SK-N-MC (cell line): ENCODE measurements around the gene CEP68.

ENCODE experiments used
- DNase-seq: peaks from one replicate; pipeline ENCODE4 v3.0.0-alpha.2; 2011; ENCODE audit warnings: low read depth, low spot score
- H3K27ac ChIP-seq: fragments of 200-600 bp; sonication (generic); 2 replicates; pipeline ENCODE4 v1.5.1; 2016; ENCODE audit warnings: mixed run types
- H3K36me3 ChIP-seq: fragments of 200-600 bp; sonication (generic); 2 replicates; pipeline ENCODE4 v1.6.1; 2017; ENCODE audit warnings: antibody characterized with exemption, low read length, mixed read lengths; ENCODE audit not compliant: insufficient read depth
- H3K4me3 ChIP-seq: fragments of 200-600 bp; sonication (generic); 2 replicates; pipeline ENCODE4 v1.5.1; 2016
- H3K9ac ChIP-seq: fragments of 200-600 bp; sonication (generic); 2 replicates; pipeline ENCODE4 v1.8.0; 2017; ENCODE audit warnings: mixed run types, mixed read lengths; ENCODE audit not compliant: insufficient read length
- H3K9me3 ChIP-seq: fragments of 200-600 bp; sonication (generic); 2 replicates; pipeline ENCODE4 v1.6.1; 2017; ENCODE audit warnings: low read depth, mild to moderate bottlenecking, antibody characterized with exemption, low read length, moderate library complexity, mixed read lengths
- EZH2 ChIP-seq: fragments of 200-600 bp; sonication (generic); IDR thresholded peaks from one replicate; pipeline ENCODE4 v1.6.1; 2017; ENCODE audit warnings: antibody characterized with exemption
- FOXP2 ChIP-seq: optimal IDR thresholded peaks from 2 replicates; pipeline ENCODE3; 2011; ENCODE audit warnings: mild to moderate bottlenecking, moderate library complexity; ENCODE audit not compliant: insufficient read depth; ENCODE audit errors: extremely low read length, control extremely low read depth
- POLR2AphosphoS5 ChIP-seq: IDR thresholded peaks from 2 replicates; pipeline ENCODE4 v1.6.1; 2012; ENCODE audit warnings: mild to moderate bottlenecking, low read depth, low read length, borderline replicate concordance

Gene CEP68

DNA sequence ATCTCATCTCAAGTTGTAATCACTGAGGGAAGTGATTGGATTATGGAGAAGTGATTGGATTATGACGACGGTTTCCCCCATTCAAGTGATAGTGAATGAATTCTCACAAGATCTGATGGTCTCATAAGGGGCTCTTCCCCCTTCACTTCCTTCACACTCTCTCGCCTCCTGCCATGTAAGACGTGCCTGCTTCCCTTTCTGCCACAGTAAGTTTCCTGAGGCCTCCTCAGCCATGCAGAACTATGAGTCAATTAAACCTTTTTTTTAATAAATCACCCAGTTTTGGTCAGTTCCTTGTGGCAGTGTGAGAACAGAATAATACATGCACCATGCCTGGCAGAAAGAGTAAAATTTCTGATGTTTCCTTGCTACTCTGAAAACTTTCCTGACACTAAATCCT, 36.6 kb downstream of the CEP68 start:
- DNase-seq = no peak
- no peak overlapping the region for H3K9ac ChIP-seq
- 0 out of 2 replicates have a peak overlapping the region, but pooled peaks have one; percentile 36 for H3K27ac ChIP-seq
- no peak overlapping the region for H3K4me3 ChIP-seq
- no peaks in the 10 kb centered on the region for H3K9me3 ChIP-seq
- no peak for TF ChIP-seq EZH2
- no peak for TF ChIP-seq FOXP2
- no peak for TF ChIP-seq POLR2AphosphoS5
- H3K36me3 ChIP-seq = peaks cover 67% of the 10 kb centered on the region

DNA sequence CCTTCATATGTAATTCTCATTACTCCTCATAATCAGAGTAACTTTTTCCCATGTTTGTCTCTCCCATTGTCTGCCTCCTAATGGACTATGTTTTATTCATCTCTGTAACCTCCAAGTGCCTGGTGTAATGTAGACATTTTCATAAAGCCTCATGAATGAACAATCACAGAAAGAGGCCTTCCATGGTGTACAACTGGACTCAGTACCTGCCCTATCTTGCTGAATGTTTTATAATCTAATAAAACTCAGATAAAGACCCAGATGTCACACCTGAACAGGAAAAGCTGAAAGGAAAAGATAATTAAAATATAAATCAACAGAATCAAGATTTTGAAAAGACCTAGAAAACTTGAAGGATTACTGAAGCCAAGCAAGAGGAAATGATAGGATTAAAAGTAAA, 37.0 kb downstream of the CEP68 start:
- Histone ChIP-seq H3K36me3 (peaks cover 66% of the 10 kb centered on the region), H3K27ac (peak overlapping the region; percentile 36; the same call in 1 of the 2 replicates), H3K9me3 (no peaks in the 10 kb centered on the region), H3K9ac (no peak overlapping the region), H3K4me3 (no peak overlapping the region)
- DNase-seq = no peak
- TF ChIP-seq EZH2 = no peak
- TF ChIP-seq FOXP2 = no peak
- TF ChIP-seq POLR2AphosphoS5 = no peak

DNA sequence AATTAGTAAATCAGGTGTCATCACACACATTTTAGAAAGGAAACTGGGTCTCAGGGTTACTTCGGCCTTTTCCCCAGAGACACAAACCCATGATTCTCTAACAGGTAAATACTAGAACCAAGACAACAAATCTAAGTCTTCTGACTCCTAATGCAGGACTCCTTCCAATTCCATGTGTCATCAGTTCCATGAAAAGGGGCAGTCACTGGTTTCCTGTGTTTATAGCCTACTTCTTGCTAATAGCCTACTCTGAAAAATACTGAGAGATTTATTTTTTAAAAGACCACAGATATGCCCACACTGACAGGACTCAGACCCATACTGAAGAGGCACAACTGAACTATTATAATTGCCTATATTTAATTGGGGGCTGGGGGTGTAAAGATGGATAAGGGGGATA, 40.7 kb downstream of the CEP68 start:
- Histone ChIP-seq H3K9ac (no peak overlapping the region), H3K9me3 (no peaks in the 10 kb centered on the region), H3K36me3 (peaks cover 74% of the 10 kb centered on the region), H3K4me3 (no peak overlapping the region), H3K27ac (no peak overlapping the region)
- TF ChIP-seq POLR2AphosphoS5 (no peak), FOXP2 (no peak), EZH2 (no peak)
- DNase-seq = no peak

- peaks cover 74% of the 10 kb centered on the region for H3K36me3 ChIP-seq
Observed at GRCh38 chr2:65097844-65098243, 41.6 kb downstream of the CEP68 start.

GRCh38 chr2:65098741-65099140, 42.5 kb downstream of the CEP68 start:
- H3K27ac ChIP-seq = no peak overlapping the region
- no peak for DNase-seq
- peaks cover 77% of the 10 kb centered on the region for H3K36me3 ChIP-seq
- H3K9ac ChIP-seq = no peak overlapping the region
- TF ChIP-seq EZH2 (no peak), POLR2AphosphoS5 (no peak), FOXP2 (no peak)
- H3K4me3 ChIP-seq = no peak overlapping the region
- H3K9me3 ChIP-seq = no peaks in the 10 kb centered on the region

More at GRCh38 chr2:65097844-65098243, 41.6 kb downstream of the CEP68 start:
- Histone ChIP-seq H3K4me3 (no peak overlapping the region), H3K27ac (no peak overlapping the region), H3K9me3 (no peaks in the 10 kb centered on the region), H3K9ac (no peak overlapping the region)
- DNase-seq = no peak
- no peak for TF ChIP-seq FOXP2

- H3K36me3 ChIP-seq = peaks cover 72% of the 10 kb centered on the region
Observed at GRCh38 chr2:65101071-65101470, 44.9 kb downstream of the CEP68 start.

GRCh38 chr2:65103013-65103715, 46.9 kb downstream of the CEP68 start:
- H3K9ac ChIP-seq = no peak overlapping the region
- H3K4me3 ChIP-seq = no peak overlapping the region
- H3K36me3 ChIP-seq = peaks cover 53% of the 10 kb centered on the region
- no peak for DNase-seq
- H3K9me3 ChIP-seq = no peaks in the 10 kb centered on the region
- no peak overlapping the region for H3K27ac ChIP-seq
- TF ChIP-seq FOXP2 (no peak), EZH2 (no peak), POLR2AphosphoS5 (no peak)

More at GRCh38 chr2:65101071-65101470, 44.9 kb downstream of the CEP68 start:
- no peak for DNase-seq
- no peak for TF ChIP-seq FOXP2
- no peak for TF ChIP-seq POLR2AphosphoS5
- TF ChIP-seq EZH2 = no peak
- H3K9me3 ChIP-seq = no peaks in the 10 kb centered on the region
- no peak overlapping the region for H3K27ac ChIP-seq
- no peak overlapping the region for H3K9ac ChIP-seq
- no peak overlapping the region for H3K4me3 ChIP-seq

DNA sequence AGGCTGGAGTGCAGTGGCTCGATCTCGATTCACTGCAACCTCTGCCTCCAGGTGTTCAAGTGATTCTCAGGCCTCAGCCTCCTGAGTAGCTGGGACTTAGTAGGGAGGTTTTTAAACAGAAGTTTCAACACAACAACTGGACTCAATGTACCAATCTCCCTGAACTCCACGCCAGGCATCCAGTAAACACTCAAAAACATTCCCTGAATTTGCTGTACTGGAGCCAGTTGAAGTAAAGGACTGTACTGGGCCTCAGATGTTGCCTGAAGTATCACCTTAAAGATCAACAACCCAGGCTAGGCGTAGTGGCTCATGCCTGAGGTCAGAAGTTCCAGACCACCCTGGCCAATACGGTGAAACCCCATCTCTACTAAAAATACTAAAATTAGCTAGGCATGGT, 51.3 kb downstream of the CEP68 start:
- DNase-seq = no peak
- Histone ChIP-seq H3K9ac (no peak overlapping the region), H3K9me3 (no peaks in the 10 kb centered on the region), H3K27ac (no peak overlapping the region), H3K4me3 (no peak overlapping the region), H3K36me3 (peaks cover 21% of the 10 kb centered on the region)
- TF ChIP-seq POLR2AphosphoS5 (no peak), FOXP2 (no peak), EZH2 (no peak)

DNA sequence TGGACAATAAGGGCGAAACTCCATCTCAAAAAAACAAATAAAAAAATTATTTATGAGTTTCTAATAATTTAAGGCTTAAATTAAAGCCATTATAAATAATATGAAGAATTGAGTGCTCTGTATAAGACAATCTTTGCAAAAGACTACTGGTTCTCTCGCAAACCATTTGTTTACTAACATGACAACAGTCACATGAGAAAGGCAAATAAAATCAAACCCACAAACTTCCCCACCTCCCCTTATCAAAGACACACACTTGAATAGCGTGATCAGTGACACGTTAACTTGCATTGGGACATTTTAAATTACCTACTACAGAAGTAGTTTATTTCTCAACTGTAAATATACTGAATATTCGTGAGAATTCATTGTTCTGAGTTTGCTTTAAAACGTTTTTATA, 52.6 kb downstream of the CEP68 start:
- TF ChIP-seq FOXP2 = no peak
- TF ChIP-seq POLR2AphosphoS5 = no peak
- no peak for TF ChIP-seq EZH2
- H3K4me3 ChIP-seq = no peak overlapping the region
- DNase-seq = no peak
- H3K36me3 ChIP-seq = peaks cover 11% of the 10 kb centered on the region
- no peak overlapping the region for H3K27ac ChIP-seq
- no peak overlapping the region for H3K9ac ChIP-seq
- no peaks in the 10 kb centered on the region for H3K9me3 ChIP-seq
